ENCODE results near the gene BPTF.
"Not testable (repeated sequence)": the region's sequence is repeated elsewhere in the genome, so short reads cannot be mapped to it uniquely, and the experiment has no call there.

The BPTF gene

GRCh38 chr17:67842648-67843047 lies 17.3 kb downstream of the BPTF start:
- DNase-seq (ENCODE audit: low spot score) = no peak
- no peak overlapping the region for H3K27ac ChIP-seq
- TF ChIP-seq CTCF (conservative IDR thresholded peaks at IDR 0.05; ENCODE audit: low read depth) = no peak
- POLR2A ChIA-PET (ENCODE audit: low non-redundant PET) = no interaction called here
- CTCF ChIA-PET = interaction anchor here (0.7 kb wide), 1 partner anchor 97 kb away, joined by 3 read pairs; no protein-coding TSS in a partner anchor

- ChIA-PET CTCF (no interaction called here), POLR2A (ENCODE audit: low non-redundant PET) (no interaction called here)
- DNase-seq (ENCODE audit: low spot score) = no peak
- H3K27ac ChIP-seq = no peak overlapping the region
- TF ChIP-seq CTCF (conservative IDR thresholded peaks at IDR 0.05; ENCODE audit: low read depth) = no peak
Measured at GRCh38 chr17:67845374-67845773, 20.1 kb downstream of the BPTF start.

- CTCF ChIA-PET; DNase-seq (ENCODE audit: low spot score); H3K27ac ChIP-seq; POLR2A ChIA-PET (ENCODE audit: low non-redundant PET): not testable (repeated sequence)
Measured at GRCh38 chr17:67848189-67848588, 22.9 kb downstream of the BPTF start.

GRCh38 chr17:67848846-67849245 lies 23.5 kb downstream of the BPTF start:
- POLR2A ChIA-PET (ENCODE audit: low non-redundant PET); DNase-seq (ENCODE audit: low spot score): not testable (repeated sequence)
- CTCF ChIA-PET = interaction anchor here (0.6 kb wide), 1 partner anchor 46 kb away, joined by 3 read pairs; no protein-coding TSS in a partner anchor

GRCh38 chr17:67850991-67851631 lies 25.8 kb downstream of the BPTF start:
- CTCF ChIA-PET = no interaction called here
- POLR2A ChIA-PET (ENCODE audit: low non-redundant PET) = no interaction called here
- DNase-seq (ENCODE audit: low spot score) = no peak
- H3K27ac ChIP-seq = no peak overlapping the region
- no peak for TF ChIP-seq CTCF (conservative IDR thresholded peaks at IDR 0.05; ENCODE audit: low read depth)

More at GRCh38 chr17:67848846-67849245, 23.5 kb downstream of the BPTF start:
- not testable (repeated sequence) for H3K27ac ChIP-seq

GRCh38 chr17:67853703-67854102 lies 28.4 kb downstream of the BPTF start:
- ChIA-PET CTCF (interaction anchor here (0.7 kb wide), 1 partner anchor 31 kb away, joined by 3 read pairs; no protein-coding TSS in a partner anchor), POLR2A (ENCODE audit: low non-redundant PET) (no interaction called here)
- DNase-seq (ENCODE audit: low spot score) = no peak
- TF ChIP-seq CTCF (conservative IDR thresholded peaks at IDR 0.05; ENCODE audit: low read depth) = no peak
- no peak overlapping the region for H3K27ac ChIP-seq

GRCh38 chr17:67854378-67854777 lies 29.1 kb downstream of the BPTF start:
- TF ChIP-seq CTCF (conservative IDR thresholded peaks at IDR 0.05; ENCODE audit: low read depth) = no peak
- ChIA-PET POLR2A (ENCODE audit: low non-redundant PET) (no interaction called here), CTCF (no interaction called here)
- no peak overlapping the region for H3K27ac ChIP-seq
- DNase-seq (ENCODE audit: low spot score) = no peak

All from RWPE1 (cell line).